GM11168 (cell line): ENCODE measurements around the gene FLNB.
"Not testable (repeated sequence)": the region's sequence is repeated elsewhere in the genome, so short reads cannot be mapped to it uniquely, and the experiment has no call there.

Experiments used
- in situ Hi-C: fragments of 300-500 bp; cut with MboI; formaldehyde crosslinking; loops from one replicate; pipeline ENCODE4 v1.12.0; 2022; ENCODE audit warnings: low sequenced_read_pairs; ENCODE audit not compliant: unreplicated experiment

Gene FLNB

DNA sequence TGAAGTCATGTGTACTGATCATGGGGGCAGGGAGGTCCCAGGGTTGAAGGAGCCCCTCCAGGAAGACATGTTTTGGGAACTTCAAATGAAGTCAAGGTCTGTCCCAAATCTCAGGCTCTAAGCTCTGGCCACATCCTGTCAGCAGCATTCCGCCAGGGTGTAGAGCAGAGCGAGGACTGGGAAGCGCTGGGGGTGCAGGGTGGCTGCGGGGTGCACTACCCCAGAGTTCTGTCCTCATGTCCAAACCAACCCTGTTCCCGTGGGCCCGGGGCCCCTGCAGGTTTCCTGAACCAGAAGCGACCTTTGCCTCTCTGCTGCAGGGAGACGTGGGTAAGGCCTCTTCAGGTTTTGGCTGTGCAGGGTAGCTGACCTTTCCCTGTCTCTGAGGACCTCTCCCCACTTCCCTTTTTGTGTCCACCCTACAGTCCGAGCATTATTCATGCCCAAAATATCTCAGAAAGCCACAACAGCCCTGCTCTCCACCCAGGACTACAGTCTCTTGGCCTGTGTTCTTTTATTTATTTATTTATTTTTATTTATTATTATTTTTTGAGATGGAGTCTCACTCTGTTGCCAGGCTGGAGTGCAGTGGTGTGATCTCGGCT lies 26.6 kb upstream of the FLNB start:
- in situ Hi-C loops: no loop called here

- in situ Hi-C loops: no loop called here
These were observed 25.5 kb upstream of the FLNB start for GRCh38 chr3:57982561-57983243.

- in situ Hi-C loops: no loop called here
These were observed 24.3 kb upstream of the FLNB start for GRCh38 chr3:57983734-57984518.

- in situ Hi-C loops: no loop called here
These were observed 22.8 kb upstream of the FLNB start for GRCh38 chr3:57985176-57985983.

GRCh38 chr3:57985984-57986246 lies 22.3 kb upstream of the FLNB start:
- in situ Hi-C loops: no loop called here

DNA sequence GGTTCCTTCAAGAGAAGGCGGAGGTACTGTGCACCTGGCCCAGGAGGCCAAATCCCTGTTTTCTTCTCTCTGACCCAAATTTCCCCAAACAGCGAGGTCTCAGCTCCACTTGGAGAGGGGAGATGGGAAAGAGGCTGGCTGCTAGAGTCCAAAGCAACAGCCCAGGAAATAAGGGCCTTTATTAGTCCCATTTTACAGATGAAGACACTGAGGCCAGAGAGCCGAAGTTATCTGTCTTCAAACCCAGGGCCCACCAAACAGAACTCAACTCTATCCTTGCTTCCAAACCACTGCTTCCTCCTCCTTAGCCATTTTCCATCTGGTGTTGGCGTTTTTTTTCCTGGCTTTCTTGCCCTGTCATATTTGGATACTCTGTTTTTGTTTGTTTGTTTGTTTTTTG lies 22.0 kb upstream of the FLNB start:
- in situ Hi-C loops: no loop called here

DNA sequence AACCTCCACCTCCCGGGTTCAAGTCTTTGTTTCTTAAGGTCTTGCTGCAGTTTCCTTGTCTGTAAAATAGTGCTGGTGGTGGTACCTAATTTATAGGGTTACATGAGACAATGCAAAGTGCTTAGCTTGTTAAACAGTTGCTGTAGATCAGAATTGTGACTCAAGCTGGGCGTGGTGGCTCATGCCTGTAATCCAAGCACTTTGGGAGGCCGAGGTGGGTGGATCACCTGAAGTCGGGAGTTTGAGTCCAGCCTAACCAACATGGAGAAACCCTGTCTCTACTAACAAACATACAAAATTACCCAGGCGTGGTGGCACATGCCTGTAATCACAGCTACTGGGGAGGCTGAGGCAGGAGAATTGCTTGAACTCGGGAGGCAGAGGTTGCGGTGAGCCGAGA lies 19.0 kb upstream of the FLNB start:
- in situ Hi-C loops: not testable (repeated sequence)

- in situ Hi-C loops: no loop called here
These were observed 18.6 kb upstream of the FLNB start for GRCh38 chr3:57989646-57990045.

DNA sequence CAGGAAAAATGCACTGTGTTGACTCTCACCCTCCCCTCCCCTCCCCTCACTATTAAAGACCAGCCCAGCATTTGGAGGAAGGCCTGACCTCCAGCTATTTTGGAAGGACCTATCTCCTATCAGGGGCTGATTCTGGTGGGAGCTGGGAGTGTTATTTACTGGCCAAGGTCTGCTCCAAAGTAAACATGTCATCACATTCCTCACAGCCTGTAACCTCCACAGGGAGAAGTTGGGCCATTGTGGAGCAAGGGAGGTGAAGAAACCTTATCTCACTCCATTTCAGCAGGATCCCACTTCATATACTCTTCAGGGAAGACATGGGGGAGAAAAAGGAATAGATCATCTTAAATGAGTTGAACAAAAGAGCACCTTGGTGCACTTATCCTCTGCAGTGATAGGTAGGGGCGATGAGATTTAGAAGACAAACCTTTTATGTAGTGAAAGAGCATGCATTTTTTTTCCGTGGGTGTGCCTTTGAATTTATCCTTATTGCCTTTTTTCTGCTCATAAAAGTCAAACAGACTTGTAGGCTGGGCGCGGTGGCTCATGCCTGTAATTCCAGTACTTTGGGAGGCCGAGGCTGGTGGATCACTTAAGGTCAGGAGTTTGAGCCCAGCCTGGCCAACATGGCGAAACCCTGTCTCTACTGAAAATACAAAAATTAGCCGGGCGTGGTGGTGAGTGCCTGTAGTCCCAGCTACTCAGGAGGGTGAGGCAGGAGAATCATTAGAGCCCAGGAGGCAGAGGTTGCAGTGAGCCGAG lies 15.6 kb upstream of the FLNB start:
- in situ Hi-C loops: no loop called here

- in situ Hi-C loops: loop anchor here (5.0 kb wide), 1 partner anchor 179 kb away; no protein-coding TSS in a partner anchor
These were observed 9.6 kb upstream of the FLNB start for GRCh38 chr3:57998366-57999283.

DNA sequence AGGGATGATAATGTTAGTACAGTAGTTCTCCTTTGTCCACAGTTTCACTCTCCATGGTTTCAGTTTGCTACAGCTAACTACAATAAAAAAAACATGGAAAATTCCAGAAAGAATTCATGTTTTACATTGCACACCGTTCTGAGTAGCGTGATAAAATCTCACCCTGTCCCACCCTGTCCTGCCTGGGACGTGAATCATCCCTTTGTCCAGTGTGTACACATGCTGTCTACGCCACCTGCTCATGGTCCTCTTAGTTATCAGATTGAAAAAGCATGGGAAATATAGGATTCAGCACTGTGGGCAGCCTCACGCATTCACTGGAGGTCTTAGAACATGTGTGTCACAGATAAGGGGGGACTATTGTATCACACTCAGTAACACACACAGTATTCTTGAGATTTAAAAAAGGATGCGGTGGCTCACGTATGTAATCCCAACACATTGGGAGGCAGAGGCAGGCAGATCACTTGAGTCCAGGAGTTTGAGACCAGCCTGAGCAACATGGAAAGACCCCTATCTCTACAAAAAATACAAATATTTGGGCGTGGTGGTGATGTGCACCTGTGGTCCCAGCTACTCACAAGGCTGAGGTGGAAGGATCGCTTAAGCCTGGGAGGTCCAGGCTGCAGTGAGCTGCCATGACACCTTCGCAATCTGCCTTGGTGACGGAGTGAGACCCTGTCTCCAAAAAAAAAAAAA lies 8.7 kb upstream of the FLNB start:
- in situ Hi-C loops: loop anchor here (5.0 kb wide), 1 partner anchor 178 kb away; no protein-coding TSS in a partner anchor

DNA sequence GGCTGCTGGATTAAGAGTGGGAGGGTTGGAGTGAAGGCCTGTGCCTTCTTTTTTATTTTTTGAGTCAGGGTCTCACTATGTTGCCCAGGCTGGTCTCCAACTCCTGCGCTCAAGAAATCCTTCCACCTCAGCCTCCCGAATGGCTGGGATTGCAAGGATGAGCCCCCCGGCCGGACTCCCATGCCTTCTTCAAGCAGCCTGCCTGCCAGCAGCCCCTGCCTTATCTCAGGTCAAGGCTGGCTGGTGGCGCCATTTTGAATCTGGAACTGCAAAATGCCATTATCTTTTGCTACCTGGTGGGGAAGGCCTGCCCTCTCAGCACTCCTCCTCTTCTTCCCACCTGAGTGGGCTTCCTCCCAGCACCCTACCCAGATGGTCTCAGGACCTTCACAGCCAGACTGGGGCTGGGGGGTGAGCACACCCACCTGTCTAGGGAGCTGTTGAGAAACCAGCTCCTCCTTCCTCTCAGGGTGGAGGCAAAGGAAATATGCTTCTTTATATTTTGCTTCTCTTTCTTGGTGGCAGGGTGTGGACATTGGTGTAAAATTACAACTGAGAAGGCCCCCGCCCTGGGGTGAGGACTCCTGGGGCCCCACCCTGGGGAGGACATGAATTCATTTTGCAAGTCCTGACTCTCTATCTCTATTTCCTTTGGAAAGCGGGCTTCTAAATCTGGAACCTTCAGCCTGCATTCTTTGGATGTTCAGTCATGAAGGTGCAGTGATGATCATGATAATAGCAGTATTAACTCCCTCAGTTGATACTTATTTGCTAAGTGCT lies 7.7 kb upstream of the FLNB start:
- in situ Hi-C loops: no loop called here

DNA sequence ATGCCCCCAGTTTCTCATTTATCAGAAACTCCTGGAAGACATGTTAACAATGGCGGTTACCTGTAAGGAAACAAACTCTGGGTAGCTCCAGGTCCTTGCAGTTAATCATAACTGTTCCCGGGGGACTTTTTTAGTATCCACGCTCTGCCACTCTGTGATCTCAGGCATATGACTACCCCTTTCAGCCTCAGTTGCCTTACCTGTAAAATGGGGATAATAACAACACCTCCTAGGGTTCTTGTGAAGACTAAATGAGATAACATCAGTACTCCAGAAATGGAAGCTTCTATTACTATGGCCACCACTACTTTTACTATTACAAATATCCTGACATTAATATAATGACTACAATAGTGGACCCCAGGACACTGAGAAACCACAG lies 7.1 kb upstream of the FLNB start:
- in situ Hi-C loops: no loop called here

DNA sequence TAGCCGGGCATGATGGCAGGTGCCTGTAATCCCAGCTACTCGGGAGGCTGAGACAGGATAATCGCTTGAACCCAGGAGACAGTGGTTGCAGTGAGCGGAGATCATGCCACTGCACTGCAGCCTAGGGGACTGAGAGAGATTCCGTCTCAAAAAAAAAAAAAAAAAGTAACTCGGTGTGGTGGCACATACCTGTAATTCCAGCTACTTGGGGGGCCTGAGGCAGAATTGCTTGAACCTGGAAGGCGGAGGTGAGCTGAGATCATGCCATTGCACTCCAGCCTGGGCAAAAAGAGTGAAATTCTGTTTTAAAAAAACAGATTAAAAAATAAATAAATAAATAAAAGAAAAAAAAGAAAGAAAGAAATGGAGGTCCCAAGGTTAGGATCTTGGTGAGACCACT lies 6.2 kb upstream of the FLNB start:
- in situ Hi-C loops: no loop called here

DNA sequence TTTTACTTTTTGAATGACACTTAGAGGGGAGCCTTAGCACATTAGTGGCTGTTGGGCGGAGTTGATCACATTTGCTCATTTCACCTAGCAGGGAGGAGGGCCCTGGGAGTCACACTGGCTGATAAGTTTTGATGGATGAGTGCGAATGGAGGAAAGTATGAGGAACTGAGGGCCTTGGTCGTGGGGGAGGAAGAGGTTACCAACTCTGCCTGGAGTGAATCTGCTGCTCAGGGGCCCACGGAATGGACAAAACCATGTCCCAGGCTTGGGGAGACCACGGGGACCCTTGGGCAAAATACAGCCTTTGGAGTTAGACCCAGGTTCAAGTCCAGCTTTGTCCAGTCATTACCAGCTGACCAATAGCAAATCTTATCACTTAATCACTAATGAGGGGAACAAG lies 5.1 kb upstream of the FLNB start:
- in situ Hi-C loops: no loop called here

- in situ Hi-C loops: no loop called here
These were observed 3.2 kb upstream of the FLNB start for GRCh38 chr3:58004973-58005372.

- in situ Hi-C loops: no loop called here
These were observed 2.6 kb upstream of the FLNB start for GRCh38 chr3:58005669-58006068.

GRCh38 chr3:58006661-58007060 lies 1.6 kb upstream of the FLNB start:
- in situ Hi-C loops: no loop called here
